HG03139 (cell line): Measurements from ENCODE around the gene DUS1L.

ENCODE experiments used
- ATAC-seq: cut with Tn5 transposase; IDR thresholded peaks from one replicate; pipeline ENCODE4 v1.9.1; 2021; ENCODE audit not compliant: unreplicated experiment

DUS1L gene

GRCh38 chr17:82029391-82029790 is 36.2 kb downstream of the DUS1L start:
- ATAC-seq: no peak

GRCh38 chr17:82028966-82029365 is 36.6 kb downstream of the DUS1L start:
- ATAC-seq: no peak

- no peak for ATAC-seq
Observed at GRCh38 chr17:82028246-82028645, 37.4 kb downstream of the DUS1L start.

GRCh38 chr17:82025401-82026107 is 40.0 kb downstream of the DUS1L start:
- ATAC-seq: no peak

GRCh38 chr17:82024859-82025258 is 40.7 kb downstream of the DUS1L start:
- no peak for ATAC-seq

GRCh38 chr17:82023447-82024241 is 42.0 kb downstream of the DUS1L start:
- ATAC-seq: peak; percentile 8

- peak; percentile 81 for ATAC-seq
Observed at GRCh38 chr17:82022981-82023446, 42.6 kb downstream of the DUS1L start, which contains the start of gene LRRC45. LRRC45 (plus strand) TSS chr17:82023305; CDS start chr17:82023644, 339 bp downstream.

- no peak for ATAC-seq
Observed at GRCh38 chr17:82022310-82022980, 43.2 kb downstream of the DUS1L start, which contains the start of gene CENPX. CENPX (minus strand) TSS chr17:82022878; CDS start chr17:82022861, 17 bp downstream.

GRCh38 chr17:82021900-82022309 is 43.7 kb downstream of the DUS1L start:
- ATAC-seq: no peak

GRCh38 chr17:82021107-82021899 is 44.3 kb downstream of the DUS1L start:
- ATAC-seq: no peak

- no peak for ATAC-seq
Observed at GRCh38 chr17:82020572-82021106, 45.0 kb downstream of the DUS1L start.

GRCh38 chr17:82019690-82020571 is 45.7 kb downstream of the DUS1L start:
- no peak for ATAC-seq

- no peak for ATAC-seq
Observed at GRCh38 chr17:82018989-82019689, 46.5 kb downstream of the DUS1L start.

- ATAC-seq: no peak
Observed at GRCh38 chr17:82018152-82018988, 47.2 kb downstream of the DUS1L start.

- ATAC-seq: no peak
Observed at GRCh38 chr17:82017612-82018151, 47.9 kb downstream of the DUS1L start.

GRCh38 chr17:82016875-82017459 is 48.6 kb downstream of the DUS1L start:
- ATAC-seq: no peak
